MM.1S (cell line): ENCODE measurements around the gene KCNH8.

ENCODE experiments used
- DNase-seq: peaks from one replicate; pipeline ENCODE4 v3.0.0-alpha.2; 2015
- H2AFZ ChIP-seq: fragments of 300-600 bp; sonication (generic); 2 replicates; pipeline ENCODE4 v1.6.0; 2016; ENCODE audit warnings: antibody characterized with exemption, low read length
- H3F3A ChIP-seq: fragments of 300-600 bp; sonication (generic); 2 replicates; pipeline ENCODE4 v1.6.1; 2016; ENCODE audit warnings: mild to moderate bottlenecking, antibody characterized with exemption, low read length, moderate library complexity, mixed read lengths; ENCODE audit not compliant: insufficient read depth
- H3K27ac ChIP-seq: fragments of 300-600 bp; sonication (generic); 2 replicates; pipeline ENCODE4 v1.5.1; 2016; ENCODE audit warnings: mild to moderate bottlenecking, low read length
- H3K27me3 ChIP-seq: fragments of 300-600 bp; sonication (generic); replicated peaks from 2 replicates; pipeline ENCODE4 v1.6.0; 2016; ENCODE audit warnings: low read length; ENCODE audit not compliant: insufficient read depth
- H3K36me3 ChIP-seq: fragments of 300-600 bp; sonication (generic); replicated peaks from 2 replicates; pipeline ENCODE4 v1.6.1; 2016; ENCODE audit warnings: mild to moderate bottlenecking, low read length, mixed read lengths; ENCODE audit not compliant: insufficient read depth
- H3K4me1 ChIP-seq: fragments of 300-600 bp; sonication (generic); 2 replicates; pipeline ENCODE4 v1.6.1; 2016; ENCODE audit warnings: low read length, mixed read lengths
- H3K4me2 ChIP-seq: fragments of 300-600 bp; sonication (generic); 2 replicates; pipeline ENCODE4 v1.6.0; 2016; ENCODE audit warnings: low read depth, low read length
- H3K4me3 ChIP-seq: fragments of 300-600 bp; sonication (generic); 2 replicates; pipeline ENCODE4 v1.5.1; 2016; ENCODE audit warnings: low read length, mixed read lengths
- H3K79me2 ChIP-seq: fragments of 300-600 bp; sonication (generic); 2 replicates; pipeline ENCODE4 v1.6.1; 2016; ENCODE audit warnings: mixed run types, low read length, mixed read lengths
- H3K9ac ChIP-seq: fragments of 300-600 bp; sonication (generic); 2 replicates; pipeline ENCODE4 v1.6.1; 2016; ENCODE audit warnings: low read length, mixed read lengths
- H3K9me2 ChIP-seq: fragments of 300-600 bp; sonication (generic); replicated peaks from 2 replicates; pipeline ENCODE4 v1.6.1; 2016; ENCODE audit warnings: mild to moderate bottlenecking, low read length, mixed read lengths; ENCODE audit not compliant: insufficient read depth
- H3K9me3 ChIP-seq: fragments of 300-600 bp; sonication (generic); replicated peaks from 2 replicates; pipeline ENCODE4 v1.6.1; 2016; ENCODE audit warnings: mild to moderate bottlenecking, low read length, mixed read lengths; ENCODE audit not compliant: insufficient read depth
- H4K20me1 ChIP-seq: fragments of 300-600 bp; sonication (generic); 2 replicates; pipeline ENCODE4 v1.6.1; 2016; ENCODE audit warnings: mild to moderate bottlenecking, low read length, moderate library complexity, mixed read lengths; ENCODE audit not compliant: insufficient read depth
- CTCF ChIP-seq: fragments of 300-600 bp; sonication (generic); IDR thresholded peaks from 2 replicates; pipeline ENCODE4 v1.5.1; 2016; ENCODE audit warnings: antibody characterized with exemption, low read length, mixed read lengths
- EZH2 ChIP-seq: fragments of 300-600 bp; sonication (generic); optimal IDR thresholded peaks from 2 replicates; pipeline ENCODE3; 2017; ENCODE audit warnings: low read depth, mild to moderate bottlenecking, antibody characterized with exemption, low read length, mixed read lengths
- EZH2phosphoT487 ChIP-seq: fragments of 300-600 bp; sonication (generic); IDR thresholded peaks from 2 replicates; pipeline ENCODE4 v1.6.1; 2018; ENCODE audit warnings: antibody characterized with exemption, low read length

KCNH8 gene

GRCh38 chr3:19213603-19214220 lies 65.4 kb downstream of the KCNH8 start:
- no peak overlapping the region for H2AFZ ChIP-seq
- DNase-seq = no peak

GRCh38 chr3:19215427-19215826 lies 67.1 kb downstream of the KCNH8 start:
- no peaks in the 10 kb centered on the region for H3K9me2 ChIP-seq
- no peaks in the 10 kb centered on the region for H3K27me3 ChIP-seq
- H3K9me3 ChIP-seq = no peaks in the 10 kb centered on the region
- H2AFZ ChIP-seq = no peak overlapping the region
- no peak overlapping the region for H3K9ac ChIP-seq
- no peak for DNase-seq
- H3K79me2 ChIP-seq = no peaks in the 10 kb centered on the region
- no peak overlapping the region for H3K4me2 ChIP-seq
- H4K20me1 ChIP-seq = no peaks in the 10 kb centered on the region
- no peaks in the 10 kb centered on the region for H3K36me3 ChIP-seq
- no peaks in the 10 kb centered on the region for H3K4me1 ChIP-seq
- no peaks in the 10 kb centered on the region for H3F3A ChIP-seq
- no peak overlapping the region for H3K27ac ChIP-seq
- TF ChIP-seq EZH2phosphoT487 (no peak), EZH2 (no peak), CTCF (no peak)
- H3K4me3 ChIP-seq = no peak overlapping the region

More at GRCh38 chr3:19213603-19214220, 65.4 kb downstream of the KCNH8 start:
- TF ChIP-seq EZH2 (no peak), CTCF (peak; percentile 5; the same call in 1 of the 2 replicates)
- no peak overlapping the region for H3K4me2 ChIP-seq
- H3K27me3 ChIP-seq = no peaks in the 10 kb centered on the region
- no peaks in the 10 kb centered on the region for H4K20me1 ChIP-seq
- H3K4me3 ChIP-seq = no peak overlapping the region
- no peak overlapping the region for H3K9ac ChIP-seq
- H3K36me3 ChIP-seq = no peaks in the 10 kb centered on the region
- no peaks in the 10 kb centered on the region for H3K79me2 ChIP-seq
- no peak overlapping the region for H3K27ac ChIP-seq
- H3K4me1 ChIP-seq = no peaks in the 10 kb centered on the region
- H3F3A ChIP-seq = no peaks in the 10 kb centered on the region
- no peaks in the 10 kb centered on the region for H3K9me2 ChIP-seq
- H3K9me3 ChIP-seq = no peaks in the 10 kb centered on the region

- TF ChIP-seq EZH2phosphoT487 (no peak), CTCF (no peak), EZH2 (no peak)
- Histone ChIP-seq H4K20me1 (no peaks in the 10 kb centered on the region), H3K27me3 (no peaks in the 10 kb centered on the region), H3K4me3 (no peak overlapping the region), H3K4me2 (no peak overlapping the region), H3K9ac (no peak overlapping the region), H3K9me2 (no peaks in the 10 kb centered on the region), H2AFZ (no peak overlapping the region), H3F3A (no peaks in the 10 kb centered on the region), H3K27ac (no peak overlapping the region), H3K79me2 (no peaks in the 10 kb centered on the region), H3K9me3 (no peaks in the 10 kb centered on the region), H3K4me1 (no peaks in the 10 kb centered on the region), H3K36me3 (no peaks in the 10 kb centered on the region)
- no peak for DNase-seq
Observed at GRCh38 chr3:19216669-19217337, 68.5 kb downstream of the KCNH8 start.
